HG02852 (cell line): Measurements from ENCODE around the gene GJA5.

Experiments used
- ATAC-seq: cut with Tn5 transposase; IDR thresholded peaks from one replicate; pipeline ENCODE4 v1.9.1; 2021; ENCODE audit warnings: mild to moderate bottlenecking, moderate library complexity; ENCODE audit not compliant: unreplicated experiment

The GJA5 gene

DNA sequence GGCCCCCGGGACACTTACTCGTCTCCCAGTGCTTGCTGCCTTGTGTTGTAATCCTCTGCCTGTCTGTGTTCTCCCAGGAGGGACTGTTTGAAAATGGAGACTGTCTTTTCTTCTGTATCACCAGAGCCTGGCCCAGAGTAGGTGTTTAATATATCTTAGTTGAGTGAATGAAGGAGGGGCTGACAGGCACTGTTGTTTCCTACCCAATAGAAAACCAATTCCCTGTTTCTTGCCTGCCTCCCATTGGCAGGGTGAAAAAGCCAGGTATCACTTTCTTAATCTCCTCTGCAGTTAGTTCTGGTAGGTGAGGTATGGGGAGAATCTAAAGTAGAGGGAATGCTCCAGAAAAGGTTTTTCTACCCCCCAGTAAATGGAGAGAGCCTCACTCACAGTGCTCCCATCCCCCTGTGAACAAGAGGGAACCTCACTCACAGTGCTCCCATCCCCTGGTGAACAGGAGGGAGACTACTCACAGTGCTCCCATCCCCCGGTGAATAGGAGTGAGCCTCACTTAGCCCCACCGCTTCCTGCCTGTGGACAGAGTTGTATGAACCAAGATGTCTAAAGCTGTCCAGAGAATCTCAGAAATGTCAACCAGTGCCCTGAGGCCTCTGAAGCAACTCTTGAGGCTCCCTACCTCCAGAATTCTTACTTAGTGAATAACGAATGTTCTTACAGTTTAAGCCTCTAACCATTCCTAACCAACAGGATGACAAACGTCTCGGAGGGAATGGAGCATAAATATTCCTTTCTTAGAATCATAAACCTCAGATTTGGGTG, at the start of gene GJA5:
Gene GJA5 (minus strand): TSS at position 122 of the 780 bp plus-strand sequence. CDS start 1,364 bp downstream, outside the sequence.
- no peak for ATAC-seq

DNA sequence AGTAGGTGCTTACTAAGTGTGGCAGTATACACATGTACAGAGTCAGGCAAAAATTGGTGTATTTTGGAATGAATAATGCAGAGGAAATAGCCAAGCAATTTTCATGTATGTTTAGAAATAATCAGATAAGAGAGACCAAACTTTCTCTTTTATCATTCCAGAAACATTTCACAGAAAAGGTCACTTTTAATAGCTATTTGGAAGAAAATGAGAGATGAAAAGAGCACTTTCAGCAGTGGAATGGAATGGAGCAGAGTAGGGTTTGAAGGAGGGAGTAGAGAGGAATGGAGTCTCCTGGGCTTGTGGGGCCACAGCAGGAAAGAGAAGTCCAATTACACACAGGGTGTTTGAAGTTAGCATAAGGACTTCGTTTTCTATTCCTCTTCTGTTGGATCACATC, 48.8 kb upstream of the GJA5 start:
- ATAC-seq = no peak

DNA sequence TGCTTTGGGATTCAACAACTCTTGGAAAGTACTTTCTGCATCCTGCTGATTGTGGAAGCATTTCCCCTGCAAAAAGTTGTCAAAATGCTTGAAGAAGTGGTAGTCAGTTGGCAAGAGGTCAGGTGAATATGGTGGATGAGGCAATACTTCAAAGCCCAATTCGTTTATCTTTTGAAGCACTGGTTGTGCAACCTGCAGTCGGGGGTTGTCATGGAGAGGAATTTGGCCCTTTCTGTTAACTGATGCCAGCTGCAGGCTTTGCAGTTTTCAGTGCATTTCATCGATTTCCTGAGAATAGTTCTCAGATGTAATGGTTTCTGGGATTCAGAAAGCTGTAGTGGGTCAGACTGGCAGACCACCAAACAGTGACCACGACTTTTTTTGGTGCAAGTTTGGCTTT, 47.6 kb upstream of the GJA5 start:
- no peak for ATAC-seq

DNA sequence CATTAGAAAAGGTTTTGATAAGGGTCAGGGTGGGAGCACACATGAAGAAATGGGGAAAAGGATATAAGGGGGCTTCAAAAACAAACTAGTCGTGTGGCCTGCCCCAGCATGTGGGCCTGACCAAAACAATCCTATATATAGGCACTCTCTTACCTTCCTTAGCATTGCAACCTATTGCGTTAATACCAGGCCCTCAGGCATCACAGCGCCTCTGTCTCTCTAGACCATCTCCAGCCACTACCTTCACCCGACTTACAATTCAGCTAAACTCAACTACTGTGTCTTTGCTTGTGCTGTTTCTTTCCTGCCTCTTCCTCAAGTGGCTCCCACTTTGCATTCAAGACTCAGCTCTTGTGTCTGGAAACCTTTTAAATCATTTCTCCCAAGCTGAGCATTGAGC, 47.0 kb upstream of the GJA5 start:
- no peak for ATAC-seq

DNA sequence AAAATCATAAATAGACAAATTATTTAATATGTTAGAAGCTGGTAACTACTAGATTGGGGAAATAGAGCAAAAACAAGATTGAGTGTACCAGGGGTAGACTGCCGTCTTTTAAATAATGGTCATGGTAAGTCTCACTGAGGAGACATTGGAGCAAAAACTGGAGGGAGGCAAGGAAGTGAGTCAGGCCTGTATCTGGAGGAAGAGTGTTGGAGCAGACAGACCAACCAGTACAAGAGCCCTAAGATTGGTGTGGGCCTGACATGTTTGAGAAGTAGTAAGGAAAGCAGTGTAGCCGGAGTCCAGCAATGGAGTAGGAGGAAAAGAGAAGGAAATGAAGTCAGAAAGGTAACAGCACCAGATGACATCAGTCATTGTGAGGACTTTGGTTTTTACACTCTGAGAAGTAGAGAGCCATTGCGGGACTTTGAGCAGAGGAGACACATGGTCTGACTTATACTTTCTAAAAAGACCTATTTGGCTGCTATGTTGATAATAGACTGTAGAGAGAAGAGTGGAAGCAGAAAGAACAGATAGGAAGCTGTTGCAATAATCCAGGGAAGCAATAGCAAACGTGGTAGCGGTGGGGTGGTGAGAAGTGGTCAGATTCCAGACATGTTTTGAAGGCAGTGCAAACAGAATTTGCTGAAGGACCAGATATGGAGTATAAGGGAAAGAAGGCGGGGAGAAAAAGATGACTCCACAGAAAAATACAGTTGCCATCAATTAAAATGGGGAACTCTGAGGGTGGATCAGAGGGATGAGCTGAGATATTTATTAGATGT, 44.7 kb upstream of the GJA5 start:
- ATAC-seq = no peak

DNA sequence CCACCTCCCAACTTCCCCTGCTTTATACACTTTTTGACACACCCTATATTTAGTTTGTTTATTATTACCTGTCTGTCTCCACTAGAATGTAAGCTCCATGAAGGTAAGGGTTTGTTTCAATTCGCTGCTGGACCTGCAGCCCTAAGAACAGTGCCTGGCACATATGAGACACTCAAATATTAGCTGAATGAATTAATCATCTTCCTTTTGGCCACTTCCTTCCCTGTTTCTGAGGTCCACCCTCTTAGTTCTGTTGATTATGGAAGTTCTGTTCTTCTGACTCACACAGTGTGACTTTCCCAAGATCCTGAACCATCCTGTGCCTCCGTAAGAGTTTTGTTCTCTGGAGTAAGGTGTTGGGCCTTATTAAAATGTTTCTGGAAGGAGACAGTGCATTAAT, 40.4 kb upstream of the GJA5 start:
- ATAC-seq = no peak

DNA sequence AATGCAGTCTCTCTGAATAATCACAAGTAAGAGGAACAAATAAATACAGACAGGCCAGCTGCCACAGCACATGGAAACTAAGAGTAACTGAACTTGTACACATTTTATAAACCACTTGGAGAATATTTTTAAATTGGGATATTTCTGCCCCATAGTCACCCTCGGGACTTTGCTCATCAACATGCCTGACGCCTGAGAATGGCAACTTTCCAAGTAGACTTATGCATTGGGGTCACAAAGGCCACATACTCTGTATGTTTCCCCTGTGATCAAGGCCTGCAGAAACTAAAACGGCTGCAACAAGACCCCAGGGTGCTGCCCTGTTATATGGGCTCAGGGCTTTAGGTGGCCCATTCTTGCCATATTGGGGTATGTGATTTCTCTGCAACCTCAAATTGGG, 38.3 kb upstream of the GJA5 start:
- ATAC-seq = no peak

DNA sequence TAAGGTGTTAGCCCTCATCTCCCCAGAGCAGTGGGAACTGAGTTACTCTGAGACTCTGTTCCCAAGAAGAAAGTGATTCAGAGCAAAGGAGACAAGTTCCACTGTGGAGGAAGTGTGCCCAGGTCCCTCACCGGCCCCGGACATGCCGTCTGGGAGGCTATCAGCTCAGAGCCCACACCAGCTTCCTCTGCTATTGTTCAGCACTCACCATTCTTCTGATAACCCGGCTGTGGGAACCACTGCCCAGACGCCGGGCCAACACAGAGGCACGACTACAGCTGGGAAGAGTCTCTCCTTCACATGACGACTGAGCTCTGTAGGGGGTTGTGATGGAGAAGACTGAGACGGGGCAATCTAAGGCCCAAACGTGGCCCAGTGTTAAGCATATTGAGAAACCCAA, 34.2 kb upstream of the GJA5 start:
- no peak for ATAC-seq

DNA sequence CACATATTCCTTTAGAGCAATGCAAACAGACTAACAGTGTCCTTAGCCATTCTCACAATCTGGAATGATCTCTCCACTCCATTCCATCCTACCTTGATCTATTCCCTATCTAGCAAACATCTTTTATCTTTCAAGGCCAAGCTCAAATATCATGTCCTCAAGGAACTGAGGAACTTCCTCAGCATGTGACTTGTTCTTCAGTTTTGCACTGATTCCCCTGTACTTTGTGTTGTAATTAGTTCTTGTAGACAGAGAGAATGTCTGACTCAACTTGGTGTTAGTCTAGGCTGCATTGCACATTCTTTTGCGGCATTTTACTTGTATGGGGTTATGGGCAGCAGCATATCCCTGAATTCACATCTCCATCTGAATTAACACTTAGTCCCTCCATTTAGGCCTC, 31.5 kb upstream of the GJA5 start:
- ATAC-seq = no peak

DNA sequence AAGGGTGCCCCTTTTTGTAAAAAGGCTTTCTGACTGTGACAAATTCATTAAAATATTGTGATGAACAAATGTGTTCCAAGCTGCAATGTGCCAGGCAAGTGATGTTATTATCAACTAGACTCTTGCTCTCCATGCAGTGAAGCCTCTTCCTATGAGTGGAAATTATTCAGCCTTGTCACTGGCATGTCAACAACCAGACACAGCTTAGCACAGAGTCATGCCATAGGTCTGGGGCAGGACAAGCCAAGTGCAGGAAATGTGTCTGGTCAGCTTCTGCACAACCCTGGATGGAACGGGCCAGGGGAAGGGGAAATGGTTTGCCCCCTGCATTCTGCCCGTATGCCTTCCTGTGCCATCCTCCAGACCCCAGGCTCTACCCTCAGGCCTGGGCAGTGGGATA, 27.4 kb upstream of the GJA5 start:
- ATAC-seq = no peak

DNA sequence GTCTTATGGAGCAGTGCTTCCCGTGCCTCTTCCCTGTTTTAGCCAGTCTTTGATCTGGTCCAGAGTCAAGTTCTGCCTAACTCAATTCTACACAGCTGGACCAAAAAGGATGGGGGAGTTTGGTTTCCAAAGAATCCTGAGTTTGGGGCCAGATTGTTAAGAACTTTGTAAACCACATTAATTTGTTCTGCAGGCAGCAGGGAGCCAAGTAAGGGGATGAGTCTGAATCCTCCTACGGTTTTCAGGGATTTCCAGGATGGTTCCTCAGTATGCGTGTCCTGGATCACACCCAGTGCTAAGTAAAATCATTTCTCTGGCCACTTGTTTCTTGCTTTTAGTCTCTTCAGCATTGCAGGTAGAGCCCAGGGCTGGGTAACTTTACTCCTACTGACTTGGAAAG, 26.1 kb upstream of the GJA5 start:
- no peak for ATAC-seq

DNA sequence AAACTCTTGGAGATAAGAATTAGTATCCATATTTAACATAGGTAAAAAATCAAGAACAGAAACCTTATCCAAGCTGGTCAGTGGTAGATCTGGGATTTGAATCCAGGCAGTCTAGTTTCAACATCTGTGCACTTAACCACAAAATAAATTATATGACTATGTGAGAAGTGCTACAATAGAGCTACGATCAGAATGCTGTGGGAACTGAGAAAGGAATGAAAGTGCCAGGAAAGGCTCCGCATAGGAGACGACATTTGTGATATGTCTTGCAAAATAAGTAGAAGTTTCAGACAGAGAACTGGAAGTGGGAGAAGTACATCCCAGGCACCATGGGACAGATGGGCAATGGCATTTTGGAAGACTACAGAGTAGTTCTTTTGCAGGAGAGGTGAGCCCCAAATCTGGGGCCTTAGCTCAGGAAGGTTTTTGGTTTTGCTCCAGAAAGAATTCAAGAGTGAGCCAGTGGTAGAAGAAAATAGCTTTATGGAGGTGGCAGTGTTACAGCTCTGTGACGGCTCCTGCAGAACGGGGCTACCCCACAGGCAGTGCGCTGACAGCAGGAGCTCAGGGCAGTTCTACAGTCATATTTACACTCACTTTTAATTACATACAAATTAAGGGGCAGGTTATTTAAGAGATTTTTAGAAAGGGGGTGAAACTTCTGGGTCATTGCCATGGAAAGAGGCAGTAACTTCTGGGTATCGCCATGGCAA, 25.5 kb upstream of the GJA5 start:
- no peak for ATAC-seq

DNA sequence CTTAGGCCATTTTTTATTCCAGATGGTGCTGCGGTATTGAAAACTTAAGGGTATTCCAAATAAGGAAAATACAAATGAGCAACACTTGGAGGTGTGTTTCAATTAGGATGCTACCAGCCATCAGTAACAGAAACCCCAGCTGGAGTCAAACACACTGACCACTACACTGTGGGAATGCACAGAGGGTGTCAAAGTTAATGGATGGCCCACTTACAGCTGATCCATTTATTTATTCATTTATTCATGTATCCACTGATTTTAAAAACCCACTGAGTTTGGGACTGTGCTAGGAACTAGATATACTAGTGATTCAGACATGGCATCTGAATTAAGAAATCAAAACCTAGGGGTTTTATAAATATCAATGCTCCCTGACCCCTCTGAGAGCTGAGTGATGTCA, 24.5 kb upstream of the GJA5 start:
- ATAC-seq = no peak

DNA sequence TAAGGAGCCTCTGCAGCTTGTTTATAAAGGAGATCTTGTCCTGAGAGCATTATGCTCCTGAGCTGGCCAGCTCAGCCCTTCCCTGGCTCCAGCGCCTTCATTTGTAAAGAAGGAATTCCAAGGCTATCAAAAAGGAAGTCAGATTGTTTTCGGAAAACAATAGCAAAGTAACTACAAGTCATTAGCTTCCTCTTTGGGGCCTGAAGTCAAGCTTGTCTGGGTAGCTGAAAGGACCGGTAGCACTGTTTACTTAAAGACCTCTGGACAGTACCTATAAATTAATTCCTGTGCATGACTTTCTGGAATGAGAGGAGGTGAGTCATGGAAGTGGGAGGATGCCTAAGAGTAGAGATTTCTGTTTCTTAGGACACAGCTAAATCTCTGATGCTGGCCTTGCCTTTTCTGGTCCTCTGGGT, 20.7 kb upstream of the GJA5 start:
- no peak for ATAC-seq

DNA sequence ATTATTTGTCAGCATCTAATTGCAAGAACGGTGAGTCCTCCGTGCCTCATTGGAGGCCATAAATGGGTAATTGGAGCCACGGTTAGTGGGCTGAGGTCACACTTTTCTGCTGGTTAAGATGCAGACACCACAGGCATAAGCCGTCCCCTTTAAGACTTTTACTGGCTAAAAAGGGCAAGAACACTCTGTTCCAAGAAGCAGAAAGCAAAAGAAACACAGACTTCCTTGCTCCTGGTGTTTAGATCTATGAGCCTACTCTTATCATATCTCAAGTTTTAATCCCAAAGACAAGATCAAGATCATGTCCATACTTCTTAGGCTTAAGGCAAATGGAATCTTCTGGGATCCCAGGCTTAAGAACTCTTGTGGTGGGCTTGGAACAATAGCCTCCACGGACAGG, 17.3 kb upstream of the GJA5 start:
- no peak for ATAC-seq

DNA sequence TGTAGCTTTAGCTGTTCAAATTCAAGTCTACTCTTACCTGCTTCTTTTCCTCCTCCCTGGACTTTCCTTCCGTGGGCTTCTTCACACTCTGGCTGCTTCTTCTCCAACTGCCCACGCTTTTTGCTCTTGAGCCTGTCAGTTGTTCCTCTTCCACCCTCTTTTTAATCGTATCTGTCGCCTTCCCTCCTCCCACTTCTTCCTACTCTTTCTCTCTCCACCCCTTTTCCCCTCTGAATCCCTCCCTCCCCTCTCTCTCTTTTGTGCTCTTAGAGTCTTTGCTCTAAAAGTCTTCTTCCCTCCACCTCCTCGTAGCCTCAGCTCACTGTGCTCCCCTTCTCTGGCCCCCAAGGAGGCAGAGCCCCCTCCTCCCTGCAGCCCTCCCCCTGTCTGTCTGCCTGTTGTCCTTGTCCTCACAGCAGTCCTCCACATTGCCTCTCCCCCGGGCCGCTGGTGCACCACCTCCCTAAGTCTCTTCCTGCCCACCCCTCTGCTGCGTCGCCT, 12.9 kb upstream of the GJA5 start:
- ATAC-seq = no peak

DNA sequence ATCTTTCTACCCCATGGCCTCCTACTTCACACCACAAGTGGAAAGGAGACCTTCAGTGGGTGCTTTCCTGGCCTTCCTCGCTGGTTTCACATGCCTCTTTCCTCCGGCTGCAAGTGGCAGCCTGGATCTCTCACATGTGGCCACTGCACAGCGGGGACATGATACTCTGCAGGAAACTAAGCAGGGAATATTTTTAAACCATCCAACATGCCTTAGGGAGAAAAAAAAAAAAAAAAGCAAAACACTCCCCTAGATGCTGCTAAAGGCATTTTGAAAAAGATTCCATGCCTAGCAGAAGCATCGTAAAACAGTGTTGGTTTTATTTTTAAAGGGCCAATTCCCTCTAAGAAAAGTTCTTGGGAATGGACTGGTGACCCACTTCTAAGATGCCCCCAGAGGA, 12.2 kb upstream of the GJA5 start:
- ATAC-seq = no peak

DNA sequence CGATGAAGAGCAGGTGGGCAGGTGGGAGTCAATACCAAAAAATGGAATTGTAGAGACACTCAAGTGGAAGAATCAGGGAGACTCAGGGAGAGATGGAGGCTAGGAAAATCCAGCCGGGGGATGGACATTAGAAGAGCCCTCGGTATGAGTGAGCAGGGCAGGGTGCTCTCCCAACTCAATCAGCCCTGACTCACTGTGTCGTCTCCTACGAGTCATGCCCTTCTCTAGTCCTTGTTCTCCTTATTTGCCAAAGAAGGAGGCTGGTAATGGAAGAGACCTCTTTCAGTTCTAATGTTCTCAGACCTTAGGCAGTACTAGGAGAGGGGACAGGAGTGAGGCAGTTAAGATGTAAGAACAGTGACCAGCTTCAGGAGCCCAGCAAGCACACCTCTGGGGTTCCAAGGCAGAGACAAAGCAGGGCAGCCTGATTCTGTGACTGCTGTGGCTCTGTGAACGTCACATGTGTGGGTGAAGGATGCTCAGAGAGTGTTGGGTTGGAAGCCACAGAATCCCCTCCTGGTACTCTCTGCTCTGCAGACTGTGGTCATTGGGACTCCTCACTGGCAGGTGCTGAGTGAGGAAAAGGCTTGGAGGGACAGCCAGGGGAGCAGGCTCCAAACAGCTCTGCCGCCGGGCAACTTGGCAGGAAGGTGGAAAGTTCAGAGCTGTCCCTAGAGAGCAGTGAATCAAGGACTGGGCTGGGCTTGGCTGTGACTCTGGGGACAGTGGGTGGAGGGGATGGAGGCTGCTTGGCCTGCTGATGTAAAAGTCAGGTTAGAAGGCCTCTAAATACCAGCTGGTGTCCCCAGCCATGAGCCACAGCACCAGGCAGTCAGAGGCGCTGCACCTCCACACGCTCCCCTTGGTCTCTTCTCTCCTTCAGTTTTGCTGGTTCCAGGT, 11.1 kb upstream of the GJA5 start:
- ATAC-seq = no peak

DNA sequence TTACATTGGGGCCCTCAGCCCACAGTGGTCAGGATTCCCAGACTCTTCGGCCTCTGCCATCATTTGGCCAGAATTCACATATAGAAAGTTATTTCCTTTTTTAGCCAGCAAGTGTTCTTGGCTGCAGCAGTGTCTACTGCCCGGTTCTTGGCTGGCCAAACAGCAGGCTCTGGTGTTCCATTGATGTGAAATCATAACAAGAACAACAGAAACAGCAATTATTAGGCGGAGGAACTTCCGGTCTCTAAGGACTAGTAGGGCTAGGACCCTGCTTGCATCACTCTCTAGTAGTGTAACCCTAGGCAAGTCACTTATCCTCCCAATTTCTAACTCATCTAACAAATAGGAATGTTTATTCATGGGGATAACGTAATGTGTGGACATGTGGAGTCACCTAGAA, 8.7 kb upstream of the GJA5 start:
- ATAC-seq = no peak

DNA sequence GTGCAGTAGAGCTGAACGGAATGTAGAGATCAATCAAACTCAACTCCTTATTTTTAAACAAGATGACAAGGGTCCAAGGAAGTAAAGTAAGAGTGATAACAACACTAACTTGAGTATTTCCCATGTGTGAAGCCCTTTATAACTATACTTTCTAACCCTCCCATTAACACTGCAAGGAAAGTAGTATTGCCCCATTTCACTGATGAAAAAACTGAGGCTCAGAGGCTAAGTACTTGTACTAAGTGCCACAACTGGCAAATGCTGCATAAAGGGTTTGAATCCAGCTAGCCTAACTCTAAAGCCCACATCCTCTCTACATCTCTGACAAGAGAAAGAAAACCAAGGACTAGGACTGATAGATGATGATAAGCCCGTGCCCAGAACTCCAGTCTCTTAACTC, 8.2 kb upstream of the GJA5 start:
- no peak for ATAC-seq

DNA sequence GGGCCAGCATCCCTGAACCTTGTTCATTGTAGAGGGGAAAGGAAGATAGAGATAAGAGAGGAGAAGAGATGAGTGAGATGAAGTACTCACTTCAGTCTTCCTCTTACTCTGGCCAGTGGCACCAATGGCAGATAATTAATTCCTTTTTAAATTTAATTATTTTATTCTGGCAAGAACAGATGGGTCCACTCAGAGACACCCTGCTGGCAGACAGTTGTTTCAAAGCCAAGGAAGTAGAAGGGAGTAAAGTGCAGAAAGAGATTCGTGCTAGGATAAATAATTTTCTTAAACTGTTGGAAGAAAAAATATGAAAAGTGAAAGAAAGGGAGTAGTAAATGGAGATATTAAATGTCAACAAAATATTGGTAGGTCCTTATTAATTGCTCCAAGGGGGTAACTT, 7.7 kb upstream of the GJA5 start:
- ATAC-seq = no peak
